SH-SY5Y (cell line): Measurements from ENCODE around the gene KLHL20.

ENCODE experiments used
- GATA2 ChIP-seq: IDR thresholded peaks from 2 replicates; pipeline ENCODE4 v1.6.1; 2011; ENCODE audit warnings: mild to moderate bottlenecking, low read depth, low read length
- GATA3 ChIP-seq: IDR thresholded peaks from 2 replicates; pipeline ENCODE4 v1.6.1; 2011; ENCODE audit warnings: low read depth, mild to moderate bottlenecking, low read length, moderate library complexity

The KLHL20 gene

DNA sequence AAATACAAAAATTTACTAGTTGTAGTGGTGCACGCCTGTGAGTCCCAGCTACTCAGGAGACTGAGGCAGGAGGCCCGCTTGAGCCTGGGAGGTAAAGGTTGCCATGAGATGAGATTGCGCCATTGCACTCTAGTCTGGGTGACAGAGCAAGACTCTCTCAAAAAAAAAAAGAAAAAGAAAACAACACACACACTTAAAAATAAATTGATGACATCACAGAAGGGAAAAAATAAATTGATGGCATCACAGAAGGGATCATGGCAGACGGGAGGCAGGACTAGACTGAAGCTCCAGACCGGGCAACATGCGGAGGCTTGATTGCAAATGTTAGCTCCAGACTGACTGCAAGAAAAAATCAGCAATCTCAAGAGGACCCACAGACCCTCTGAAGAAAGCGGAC lies 43.3 kb downstream of the KLHL20 start:
- no peak for TF ChIP-seq GATA3
- TF ChIP-seq GATA2 = no peak

DNA sequence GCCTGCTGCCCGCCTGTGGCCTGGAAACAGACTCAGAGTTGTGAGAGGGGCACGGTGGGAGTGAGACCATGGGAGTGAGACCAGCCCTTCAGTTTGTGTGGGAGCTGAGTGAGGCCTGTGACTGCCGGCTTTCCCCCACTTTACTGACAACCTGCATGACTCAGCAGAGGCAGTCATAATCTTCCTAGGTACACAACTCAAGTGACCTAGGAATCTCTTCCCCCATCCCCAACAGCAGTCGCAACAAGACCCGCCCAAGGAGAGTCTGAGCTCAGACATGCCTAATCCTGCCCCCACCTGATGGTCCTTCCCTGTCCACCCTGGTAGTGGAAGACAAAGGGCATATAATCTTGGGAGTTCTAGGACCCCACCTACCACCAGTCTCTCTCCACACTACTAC lies 44.2 kb downstream of the KLHL20 start:
- TF ChIP-seq GATA2 (no peak), GATA3 (no peak)

DNA sequence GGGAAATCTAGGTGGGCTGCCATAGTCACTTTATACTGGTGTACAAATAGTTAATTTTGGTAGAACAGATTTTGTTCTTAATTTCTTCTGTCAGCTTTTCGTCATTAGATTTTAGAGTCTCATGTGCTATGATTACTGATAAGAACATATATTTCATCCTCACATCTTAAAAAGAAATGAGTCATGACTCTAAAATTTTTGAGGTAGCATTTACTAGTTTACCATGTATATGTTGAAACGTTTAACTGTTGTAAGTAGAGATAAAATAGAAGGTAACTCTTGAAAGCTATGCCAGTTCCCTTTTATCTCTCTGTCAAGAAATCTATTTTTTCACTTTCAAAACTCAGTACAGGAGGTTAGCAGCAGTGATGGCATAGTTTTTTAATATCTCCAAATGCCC lies 53.4 kb downstream of the KLHL20 start:
- TF ChIP-seq GATA2 = no peak
- TF ChIP-seq GATA3 = no peak

DNA sequence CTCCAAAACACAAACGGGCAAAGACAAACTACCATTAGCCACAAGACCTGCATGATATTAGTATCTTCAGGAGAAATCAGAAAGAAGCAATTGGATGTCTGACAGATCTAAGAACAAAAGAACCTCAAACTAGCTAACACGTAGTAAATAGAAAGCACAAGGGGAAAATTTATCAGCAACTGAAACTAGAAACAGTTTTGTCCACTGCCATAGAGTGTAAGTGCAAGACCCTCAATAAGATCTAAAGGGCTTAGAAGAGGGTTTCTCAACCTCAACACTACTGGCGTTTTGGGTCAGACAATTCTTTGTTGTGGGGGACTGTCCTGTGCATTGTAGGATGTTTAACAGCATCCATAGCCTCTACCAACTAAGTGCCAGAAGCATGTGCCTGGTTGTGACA lies 54.0 kb downstream of the KLHL20 start:
- TF ChIP-seq GATA2 = no peak
- no peak for TF ChIP-seq GATA3

DNA sequence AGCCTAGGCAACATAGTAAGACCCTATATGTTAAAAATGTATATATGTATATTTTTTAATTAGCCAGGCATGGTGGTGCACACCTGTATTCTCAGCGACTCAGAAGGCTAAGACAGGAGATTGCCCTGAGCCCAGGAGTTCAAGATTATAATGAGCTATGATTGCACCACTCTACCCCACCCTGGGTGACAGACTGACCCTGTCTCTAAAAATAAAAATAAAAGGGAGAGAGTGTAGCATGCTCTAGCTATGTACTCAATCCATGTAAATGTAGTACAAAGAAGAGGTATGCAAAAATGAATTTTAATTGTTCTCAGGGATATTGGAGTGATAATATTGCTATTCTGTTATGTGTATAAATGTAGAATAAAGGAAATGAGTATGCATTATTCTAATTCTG lies 56.8 kb downstream of the KLHL20 start:
- TF ChIP-seq GATA2 (no peak), GATA3 (no peak)

DNA sequence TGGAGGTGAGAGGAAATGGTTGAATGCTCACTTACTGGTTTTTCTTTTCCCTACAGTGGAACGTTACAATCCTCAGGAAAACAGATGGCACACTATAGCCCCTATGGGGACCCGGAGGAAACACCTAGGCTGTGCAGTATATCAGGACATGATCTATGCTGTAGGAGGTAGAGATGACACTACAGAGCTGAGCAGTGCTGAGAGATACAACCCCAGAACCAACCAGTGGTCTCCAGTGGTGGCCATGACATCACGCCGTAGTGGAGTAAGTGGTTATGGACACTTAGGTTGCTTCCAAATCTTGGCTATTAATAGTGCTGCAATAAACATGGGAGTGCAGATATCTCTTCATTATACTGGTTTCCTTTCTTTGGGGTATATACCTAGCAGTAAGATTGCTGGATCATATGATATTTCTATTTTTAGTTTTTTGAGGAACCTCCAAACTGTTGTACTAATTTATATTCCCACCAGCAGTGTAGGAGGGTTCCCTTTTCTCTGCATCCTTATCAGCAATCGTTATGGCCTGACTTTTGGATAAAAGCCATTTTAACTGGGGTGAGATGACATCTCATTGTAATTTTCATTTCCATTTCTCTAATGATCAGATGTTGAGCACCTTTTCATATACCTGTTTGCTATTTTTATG lies 60.9 kb downstream of the KLHL20 start:
- TF ChIP-seq GATA2 (no peak), GATA3 (no peak)

DNA sequence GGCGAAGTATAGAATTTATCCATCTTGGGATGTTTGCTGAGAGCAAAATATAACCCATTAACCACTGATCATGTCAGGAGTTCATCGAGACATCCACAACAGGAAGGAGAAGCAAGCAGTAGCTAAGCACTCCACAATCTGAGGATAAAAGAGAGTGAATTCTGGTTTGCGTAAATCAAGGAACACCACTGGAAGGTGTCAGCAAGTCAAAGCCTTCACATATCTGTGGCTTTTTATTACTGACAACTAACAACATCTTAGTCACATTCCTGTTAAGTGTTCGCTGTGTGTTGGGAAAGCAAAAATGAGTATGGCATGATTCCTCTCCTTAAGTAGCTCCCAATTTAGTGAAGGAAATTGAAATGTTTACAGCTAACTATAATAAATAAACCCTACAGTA lies 65.2 kb downstream of the KLHL20 start:
- TF ChIP-seq GATA3 (no peak), GATA2 (no peak)

DNA sequence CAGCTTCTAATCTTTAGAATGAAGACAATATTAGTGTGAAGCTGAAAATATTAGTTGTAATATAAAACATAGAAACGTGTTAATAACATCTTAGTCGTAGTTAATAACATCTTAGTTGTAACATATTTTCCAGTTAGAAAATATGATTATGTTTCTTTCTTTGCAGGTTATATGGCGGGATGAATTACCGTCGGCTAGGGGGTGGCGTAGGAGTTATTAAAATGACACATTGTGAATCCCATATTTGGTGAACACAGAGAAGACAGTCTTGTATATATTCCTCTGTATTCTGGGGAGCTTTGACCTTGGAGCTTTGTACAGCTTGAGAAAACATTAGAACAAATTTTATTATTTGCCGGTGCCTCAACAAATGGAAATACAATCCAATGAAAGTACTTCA lies 70.2 kb downstream of the KLHL20 start:
- TF ChIP-seq GATA3 (no peak), GATA2 (no peak)

DNA sequence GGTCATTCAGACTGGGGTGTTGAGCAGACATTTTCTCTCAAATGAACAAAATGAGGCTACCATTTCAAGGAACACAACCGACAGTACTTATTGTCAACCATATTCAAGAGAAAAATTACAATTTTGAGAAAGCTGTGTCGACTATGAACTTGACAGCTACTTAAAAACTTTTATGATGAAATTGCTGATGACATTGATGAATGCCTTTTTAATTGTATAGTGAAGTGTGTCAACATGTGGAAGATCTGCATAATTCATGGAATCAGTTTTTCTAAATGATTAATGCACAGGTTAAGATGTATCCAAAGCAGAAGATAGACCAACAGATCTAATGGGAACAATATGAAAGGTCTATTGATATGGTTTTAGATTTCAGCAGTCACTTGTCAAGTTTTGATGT lies 75.1 kb downstream of the KLHL20 start:
- no peak for TF ChIP-seq GATA3
- TF ChIP-seq GATA2 = no peak

DNA sequence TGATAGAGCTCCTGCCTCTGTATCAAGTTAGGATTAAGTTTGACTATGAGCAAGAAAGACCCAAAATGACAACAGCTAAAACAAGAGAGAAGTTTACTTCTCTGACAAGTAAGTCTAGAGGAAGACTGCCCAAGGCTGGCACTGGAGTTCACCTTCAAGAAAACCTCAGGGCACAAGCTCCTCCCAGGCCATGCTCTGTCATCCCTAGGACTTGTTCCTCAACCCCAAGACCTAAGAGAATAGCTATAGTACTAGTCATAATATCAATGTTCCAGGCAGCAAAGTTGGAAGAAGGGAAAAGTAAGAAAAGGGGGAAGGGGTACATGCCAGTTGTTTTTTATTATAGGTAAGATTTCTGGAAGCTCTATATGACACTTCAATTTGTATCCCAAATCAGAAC lies 83.3 kb downstream of the KLHL20 start:
- TF ChIP-seq GATA2 (no peak), GATA3 (no peak)

DNA sequence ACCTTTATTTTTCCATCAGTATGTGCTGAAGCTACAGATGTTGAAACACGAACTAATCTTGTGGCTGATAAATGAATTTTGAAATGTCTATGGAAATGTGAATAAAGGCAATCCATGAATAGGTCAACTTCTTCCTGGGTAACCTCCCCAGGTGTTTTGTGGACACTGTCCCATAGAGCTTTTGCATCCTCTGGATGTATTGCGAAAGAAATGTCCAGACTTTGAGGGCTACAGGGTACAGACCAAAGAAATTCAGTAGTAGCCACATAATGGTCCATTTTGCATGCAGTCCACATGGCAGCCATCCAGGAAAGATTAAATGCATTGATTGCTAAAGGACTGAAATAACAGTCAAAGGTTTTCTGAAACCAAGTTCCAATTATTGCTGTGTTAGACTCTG lies 88.2 kb downstream of the KLHL20 start:
- TF ChIP-seq GATA3 = no peak
- TF ChIP-seq GATA2 = no peak

DNA sequence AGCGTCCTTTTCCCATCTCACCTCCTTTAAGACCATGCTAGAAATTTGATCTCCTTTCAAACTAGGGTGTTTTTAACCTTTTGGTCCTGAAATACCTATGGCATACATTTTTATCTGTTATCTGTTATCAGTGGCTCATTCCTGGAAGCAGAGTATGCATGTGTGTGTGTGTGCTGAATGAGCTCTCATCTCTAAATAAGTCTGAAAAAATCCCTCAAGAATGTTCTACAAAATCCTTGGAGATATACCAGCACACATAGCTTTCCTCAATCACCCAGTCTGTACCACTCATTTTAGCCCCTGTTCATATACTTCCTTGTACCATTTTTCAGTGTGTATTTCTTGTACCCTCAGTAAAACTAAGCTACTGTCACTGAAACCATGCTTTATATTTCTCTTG lies 103.7 kb downstream of the KLHL20 start:
- TF ChIP-seq GATA3 = no peak
- no peak for TF ChIP-seq GATA2

DNA sequence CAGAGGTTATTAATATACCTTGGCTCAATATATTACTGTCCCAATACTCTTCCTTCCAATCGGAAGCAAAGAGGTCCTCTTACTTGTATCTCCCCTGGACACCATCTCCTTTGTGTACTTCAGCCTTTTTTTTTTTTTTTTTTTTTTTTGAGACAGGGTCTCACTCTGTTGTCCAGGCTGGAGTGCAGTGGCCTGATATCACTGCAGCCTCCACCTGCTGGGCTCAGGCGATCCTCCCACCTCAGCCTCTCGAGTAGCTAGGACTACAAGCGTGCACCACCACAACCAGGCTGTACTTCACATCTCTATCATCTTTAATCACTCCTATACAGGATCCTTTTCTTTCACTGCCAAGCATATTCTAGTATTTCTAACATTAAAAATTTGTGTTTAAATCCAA lies 106.9 kb downstream of the KLHL20 start:
- TF ChIP-seq GATA3 = no peak
- no peak for TF ChIP-seq GATA2

DNA sequence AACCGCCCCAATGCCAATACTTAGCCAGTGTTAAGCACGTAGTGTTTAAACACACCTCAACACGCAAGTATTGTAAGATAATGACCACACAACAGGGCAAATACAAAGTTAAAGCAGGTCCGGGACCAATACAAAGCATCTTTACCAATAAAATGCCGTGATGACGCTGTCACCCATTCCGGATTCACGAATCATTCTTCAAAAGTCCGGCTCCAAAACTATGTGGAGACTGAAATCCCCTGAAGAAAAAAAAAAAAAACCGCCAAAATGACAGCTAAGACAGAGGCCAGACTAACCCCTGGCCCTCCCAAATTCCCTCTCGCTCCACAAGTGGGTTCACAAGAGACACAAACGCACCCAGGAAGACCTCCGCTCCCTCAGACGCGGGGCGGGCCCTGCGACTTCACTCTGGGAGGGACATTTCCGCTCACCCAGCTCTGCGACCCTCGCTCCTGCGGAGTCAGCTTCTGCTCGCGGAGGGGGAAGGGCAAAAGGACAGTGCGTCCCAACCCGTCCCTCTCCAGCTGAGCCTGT lies 109.1 kb downstream of the KLHL20 start:
- no peak for TF ChIP-seq GATA3
- TF ChIP-seq GATA2 = no peak

DNA sequence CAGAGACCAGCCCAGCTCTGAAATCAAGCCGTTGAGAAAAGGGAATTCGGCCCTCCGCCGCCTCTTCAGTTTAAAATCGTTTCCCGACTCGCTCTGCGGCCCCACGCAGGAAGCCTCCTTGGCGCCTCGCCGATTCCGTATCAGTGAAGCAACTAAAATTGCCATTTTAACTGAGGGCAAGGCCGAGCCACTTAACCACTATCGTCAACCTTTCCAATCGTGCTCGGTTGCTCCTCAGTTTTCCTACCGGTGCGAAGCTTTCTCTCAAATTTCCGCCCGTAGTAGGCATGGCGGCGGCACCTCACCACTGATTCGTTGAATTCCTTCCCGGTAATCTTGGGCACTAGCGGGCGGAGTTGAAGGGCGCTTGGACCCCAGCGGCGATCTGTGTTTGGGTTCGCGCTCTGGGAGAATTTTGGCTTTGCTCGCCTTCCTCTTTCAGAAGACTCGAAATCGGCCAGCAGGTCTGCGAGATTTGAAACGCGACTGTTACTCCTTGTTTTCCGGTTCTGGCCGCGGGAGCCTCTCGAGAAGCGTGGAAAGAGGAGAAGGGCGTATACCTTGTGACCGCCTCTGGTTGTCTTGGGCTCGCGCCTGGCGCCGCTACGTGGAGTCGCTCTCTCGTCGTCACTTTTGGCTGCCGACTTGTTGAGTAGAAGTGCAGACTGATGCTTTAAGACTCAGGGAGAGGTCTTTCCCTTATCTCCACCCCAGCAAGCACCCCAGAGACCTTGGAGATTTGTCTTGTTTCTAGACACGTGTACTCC lies 109.7 kb downstream of the KLHL20 start, which contains the start of the genes CENPL and DARS2:
CENPL (minus strand) TSS at position 569 of the 767 bp plus-strand sequence. CDS start 13,584 bp downstream, outside the sequence.
DARS2 (plus strand) TSS at position 359 of the 767 bp plus-strand sequence. CDS start 557 bp downstream, outside the sequence.
- TF ChIP-seq GATA3 = no peak
- TF ChIP-seq GATA2 = peak; percentile 72
